Stimulated activated CD8-positive, alpha-beta memory T cell treated with anti-CD3 and anti-CD28 coated beads, Interleukin-4, amount 100 ng/mL, for 48 hours (primary cell): Measurements from ENCODE around the gene PRR23E.

Experiments used
- DNase-seq: peaks from one replicate; pipeline ENCODE4 v3.0.0-alpha.2; 2020

The PRR23E gene

GRCh38 chr3:127235706-127236105, 42.8 kb downstream of the PRR23E start:
- no peak for DNase-seq

GRCh38 chr3:127237835-127238234, 44.9 kb downstream of the PRR23E start:
- DNase-seq, result no peak

GRCh38 chr3:127238602-127239001, 45.7 kb downstream of the PRR23E start:
- DNase-seq, result no peak

- DNase-seq, result no peak
These were observed 54.4 kb downstream of the PRR23E start for GRCh38 chr3:127247292-127247691.
